PFSK-1 (cell line): Measurements from ENCODE around the gene TRAK2.

ENCODE experiments used
- FOXP2 ChIP-seq: optimal IDR thresholded peaks from 2 replicates; pipeline ENCODE3; 2011; ENCODE audit warnings: borderline replicate concordance, control low read depth, inconsistent platforms; ENCODE audit not compliant: insufficient read depth; ENCODE audit errors: extremely low read length, extremely low read depth
- POLR2AphosphoS5 ChIP-seq: IDR thresholded peaks from 2 replicates; pipeline ENCODE4 v1.6.1; 2012; ENCODE audit warnings: low read depth, mild to moderate bottlenecking, control low read depth, low read length, moderate library complexity
- REST ChIP-seq, 2 experiments: IDR thresholded peaks; 2 replicates each; pipeline versions ENCODE4 v1.6.1 to v1.8.0; 2011 to 2012; ENCODE audit warnings: low read depth in 2 of 2, low read length in 2 of 2, control low read depth in 1 of 2, inconsistent platforms in 1 of 2, mild to moderate bottlenecking in 1 of 2, moderate library complexity in 1 of 2; ENCODE audit not compliant: insufficient read depth in 1 of 2
- SIN3A ChIP-seq: IDR thresholded peaks from 2 replicates; pipeline ENCODE4 v1.6.1; 2012; ENCODE audit warnings: mild to moderate bottlenecking, low read length, moderate library complexity, borderline replicate concordance; ENCODE audit not compliant: insufficient read depth
- TAF1 ChIP-seq: IDR thresholded peaks from 2 replicates; pipeline ENCODE4 v1.6.1; 2012; ENCODE audit warnings: low read length, control low read depth, borderline replicate concordance; ENCODE audit not compliant: insufficient read depth

TRAK2 gene

GRCh38 chr2:201432621-201433393 lies 18.5 kb downstream of the TRAK2 start:
- TF ChIP-seq POLR2AphosphoS5 (no peak), SIN3A (no peak), FOXP2 (no peak), TAF1 (no peak), REST (IDR thresholded peaks at IDR 0.05; ENCODE audit: insufficient read depth in 1 of 2, low read depth in 2 of 2, low read length in 2 of 2) (no peak)

GRCh38 chr2:201432038-201432620 lies 19.1 kb downstream of the TRAK2 start:
- TF ChIP-seq TAF1 (no peak), SIN3A (0 out of 2 replicates have a peak, but pooled peaks have one; percentile 38)

GRCh38 chr2:201430839-201431238 lies 20.4 kb downstream of the TRAK2 start:
- no peak for TF ChIP-seq TAF1
- no peak for TF ChIP-seq SIN3A
- TF ChIP-seq REST (IDR thresholded peaks at IDR 0.05; ENCODE audit: insufficient read depth in 1 of 2, low read depth in 2 of 2, low read length in 2 of 2) = no peak
- TF ChIP-seq FOXP2 = no peak
- no peak for TF ChIP-seq POLR2AphosphoS5

- TF ChIP-seq FOXP2 (no peak), TAF1 (no peak), SIN3A (no peak), REST (IDR thresholded peaks at IDR 0.05; ENCODE audit: insufficient read depth in 1 of 2, low read depth in 2 of 2, low read length in 2 of 2) (no peak), POLR2AphosphoS5 (no peak)
These were observed 25.3 kb downstream of the TRAK2 start for GRCh38 chr2:201425952-201426351.

- TF ChIP-seq POLR2AphosphoS5 (no peak), SIN3A (no peak), REST (IDR thresholded peaks at IDR 0.05; ENCODE audit: insufficient read depth in 1 of 2, low read depth in 2 of 2, low read length in 2 of 2) (no peak), TAF1 (no peak), FOXP2 (no peak)
These were observed 30.7 kb downstream of the TRAK2 start for GRCh38 chr2:201420442-201421113.
